ENCODE data around the gene TGFB1. TPM values are rescaled to one million over a fixed set of nuclear protein-coding genes. Genes with fewer than 3 reads are reported as not detected.
A peak's percentile ranks its signal among the peaks of the same experiment; 100 is the strongest.

Gene TGFB1
- total and polyA plus RNA-seq, 9 of the 15 experiments (the other 6 are each of a cell fraction or from before 2014, with no cell fraction given) = 0.24 to 159 (median 17.2) TPM

- Histone ChIP-seq H2AFZ (ENCODE audit: low read depth, low read length) (no peak overlapping the region), H3K4me2 (ENCODE audit: insufficient read depth, low read length) (no peak overlapping the region), H4K20me1 (replicated peaks; ENCODE audit: control insufficient read depth, insufficient read depth, low read length) (no peaks in the 10 kb centered on the region), H3K79me2 (ENCODE audit: control insufficient read depth, insufficient read depth, low read length) (peaks cover 41% of the 10 kb centered on the region), H3K9me3 (replicated peaks; ENCODE audit: control insufficient read depth, insufficient read depth, low read depth, low read length) (no peaks in the 10 kb centered on the region), H3K4me1 (replicated peaks in 1 of 2; ENCODE audit: control insufficient read depth in 2 of 2, insufficient read depth in 2 of 2, low read length in 2 of 2) (peaks cover 15 to 18% of the 10 kb centered on the region in 2 experiments; a peak in 4 of 5 replicates), H3K27ac (ENCODE audit: extremely low read depth, low read depth, low read length) (no peak overlapping the region), H3K9me1 (ENCODE audit: control insufficient read depth, insufficient read depth, low read length) (no peaks in the 10 kb centered on the region), H3K27me3 (ENCODE audit: control insufficient read depth in 2 of 2, insufficient read depth in 2 of 2, low read length in 2 of 2) (no peaks in the 10 kb centered on the region), H3K36me3 (ENCODE audit: control insufficient read depth, insufficient read depth, low read length) (peaks cover 4% of the 10 kb centered on the region; the same call in 1 of the 3 replicates), H3K4me3 (no peak overlapping the region), H3K9ac (ENCODE audit: insufficient read depth in 1 of 2, low read depth in 2 of 2, low read length in 2 of 2) (no peak overlapping the region)
- POLR2A ChIA-PET = interaction anchor here (1.0 kb wide), 1 partner anchor 12 kb away, joined by 4 read pairs; no protein-coding TSS in a partner anchor
- peak; percentile 86 for TF ChIP-seq ZNF512 (tag; IDR thresholded peaks at IDR 0.05)
- no peak for TF ChIP-seq PRMT5 (CRISPR knock-in tag; IDR thresholded peaks at IDR 0.05)
- 0 out of 2 replicates have a peak, but pooled peaks have one; percentile 24 for TF ChIP-seq OTX1 (CRISPR knock-in tag; IDR thresholded peaks at IDR 0.05)
- BruUV-seq (replicated peaks) = no TSS peak
- DNase-seq (ENCODE audit: extremely low read depth in 1 of 4, low spot score in 3 of 4) (no peak), ATAC-seq (no peak), FAIRE-seq (no peak)
- intact Hi-C loops (cut with micrococcal nuclease) = loop anchor here (5.0 kb wide), 1 partner anchor 33 kb away; no protein-coding TSS in a partner anchor
- 78% methylated on average over 1 of the region's 2 CpGs for WGBS (ENCODE audit: insufficient coverage, low coverage, missing lambda C conversion rate)
- CTCF ChIA-PET (ENCODE audit: low intra/inter-chr PET ratio) = no interaction called here
- in situ Hi-C loops (cut with MboI) = no loop called here
Measured at GRCh38 chr19:41399525-41399924, 45.8 kb upstream of the TGFB1 start.

GRCh38 chr19:41399091-41399490 is 45.4 kb upstream of the TGFB1 start:
- POLR2A ChIA-PET = interaction anchor here (1.0 to 1.6 kb wide), 4 partner anchors 9 to 35 kb away, joined by 3 to 12 read pairs (median 5); partner anchors contain the start of gene B9D2
- ATAC-seq (no peak), FAIRE-seq (no peak), DNase-seq (ENCODE audit: extremely low read depth in 1 of 4, low spot score in 3 of 4) (no peak)
- no peaks in the 10 kb centered on the region for H3K9me1 ChIP-seq (ENCODE audit: control insufficient read depth, insufficient read depth, low read length)
- WGBS (ENCODE audit: insufficient coverage, low coverage, missing lambda C conversion rate) = 44% methylated on average over 2 of the region's 3 CpGs
- H4K20me1 ChIP-seq (replicated peaks; ENCODE audit: control insufficient read depth, insufficient read depth, low read length) = no peaks in the 10 kb centered on the region
- peak overlapping the region; percentile 90 for H3K4me2 ChIP-seq (ENCODE audit: insufficient read depth, low read length)
- no TSS peak for BruUV-seq (replicated peaks)
- peak overlapping the region; percentile 73; the same call in 1 of the 2 replicates for H3K4me3 ChIP-seq
- H2AFZ ChIP-seq (ENCODE audit: low read depth, low read length) = no peak overlapping the region
- intact Hi-C loops (cut with micrococcal nuclease) = loop anchor here (5.0 kb wide), 1 partner anchor 33 kb away; no protein-coding TSS in a partner anchor
- no peaks in the 10 kb centered on the region for H3K27me3 ChIP-seq (ENCODE audit: control insufficient read depth in 2 of 2, insufficient read depth in 2 of 2, low read length in 2 of 2)
- H3K27ac ChIP-seq (ENCODE audit: extremely low read depth, low read depth, low read length) = no peak overlapping the region
- H3K4me1 ChIP-seq (replicated peaks in 1 of 2; ENCODE audit: control insufficient read depth in 2 of 2, insufficient read depth in 2 of 2, low read length in 2 of 2) = peaks cover 15 to 18% of the 10 kb centered on the region in 2 experiments; a peak in 4 of 5 replicates
- CTCF ChIA-PET (ENCODE audit: low intra/inter-chr PET ratio) = no interaction called here
- no peaks in the 10 kb centered on the region for H3K9me3 ChIP-seq (replicated peaks; ENCODE audit: control insufficient read depth, insufficient read depth, low read depth, low read length)
- H3K36me3 ChIP-seq (ENCODE audit: control insufficient read depth, insufficient read depth, low read length) = peaks cover 6% of the 10 kb centered on the region; the same call in 1 of the 3 replicates
- H3K79me2 ChIP-seq (ENCODE audit: control insufficient read depth, insufficient read depth, low read length) = peaks cover 45% of the 10 kb centered on the region
- in situ Hi-C loops (cut with MboI) = no loop called here
- peak overlapping the region in 1 of 2 experiments; percentile 92; a peak in 2 of 4 replicates for H3K9ac ChIP-seq (ENCODE audit: insufficient read depth in 1 of 2, low read depth in 2 of 2, low read length in 2 of 2)
- no peak for TF ChIP-seq ZNF274 (IDR thresholded peaks at IDR 0.05; ENCODE audit: borderline replicate concordance, low read depth, low read length)
- TF ChIP-seq LCOR (CRISPR knock-in tag; IDR thresholded peaks at IDR 0.05) = no peak
- no peak for TF ChIP-seq ZNF436 (CRISPR knock-in tag; IDR thresholded peaks at IDR 0.05)
- no peak for TF ChIP-seq MAFF (IDR thresholded peaks at IDR 0.05; ENCODE audit: low read length)
- TF ChIP-seq HIVEP1 (CRISPR knock-in tag; IDR thresholded peaks at IDR 0.05) = no peak
- no peak for TF ChIP-seq MCM5 (IDR thresholded peaks at IDR 0.05; ENCODE audit: low read depth)
- TF ChIP-seq ZC3H11A (IDR thresholded peaks at IDR 0.05; ENCODE audit: low read depth, low read length) = no peak
